HepG2 (cell line): ENCODE data around the gene MAS1L. TPM values are rescaled to one million over a fixed set of nuclear protein-coding genes. Genes with fewer than 3 reads are reported as not detected.

Source experiments
- ATAC-seq: fragments of 200-7000 bp; cut with Tn5 transposase; 3 replicates; pipeline ENCODE4 v1.9.1; 2020; ENCODE audit warnings: mild to moderate bottlenecking, moderate library complexity
- BruUV-seq: library from RNA; stranded (reverse); fragments of 400-500 nt; replicated peaks from 2 replicates; lab custom pipeline; 2021; lab: Mats Ljungman, UMichigan
- CTCF ChIA-PET: fragments of 300-600 bp; formaldehyde crosslinking; extraction: SDS; loops from one replicate; lab custom pipeline; 2021; ENCODE audit warnings: low total read pairs, inconsistent platforms, low intra/inter-chr PET ratio; lab: Yijun Ruan, JAX
- POLR2A ChIA-PET: fragments of 350-600 bp; sonication (Branson Sonifier 250); formaldehyde crosslinking; loops from one replicate; lab custom pipeline; 2020; ENCODE audit warnings: antibody characterized with exemption, inconsistent platforms; lab: Yijun Ruan, JAX
- DNase-seq: peaks from one replicate; pipeline ENCODE4 v3.0.0-alpha.2; 2015; ENCODE audit warnings: low spot score
- FAIRE-seq: peaks from 3 replicates; lab custom pipeline; 2011; peaks lifted over from hg19 to GRCh38; lab: Jason Lieb, UNC
- H2AFZ ChIP-seq: one replicate; pipeline ENCODE4 v1.6.1; 2011; ENCODE audit warnings: low read length, inconsistent platforms
- H3K27ac ChIP-seq: fragments of 300-600 bp; 3 replicates; pipeline ENCODE4 v1.8.0; 2011; ENCODE audit warnings: mixed run types, mild to moderate bottlenecking, mixed read lengths, low read length, inconsistent platforms; ENCODE audit not compliant: insufficient read depth; ENCODE audit errors: extremely low read length
- H3K27me3 ChIP-seq, 2 experiments: fragments of 200-600 bp in 1 of 2; 2 replicates in 1 of 2; 3 replicates in 1 of 2; pipeline versions ENCODE4 v1.6.0 to v1.8.0; 2011; ENCODE audit warnings: low read length in 2 of 2, mild to moderate bottlenecking in 2 of 2, moderate library complexity in 2 of 2, inconsistent platforms in 1 of 2; ENCODE audit not compliant: insufficient read depth in 2 of 2, control insufficient read depth in 1 of 2
- H3K36me3 ChIP-seq, 2 experiments: fragments of 200-600 bp in 1 of 2; replicated peaks in 1 of 2; 2 replicates in 1 of 2; 3 replicates in 1 of 2; pipeline versions ENCODE4 v1.5.1 to v1.8.0; 2011; ENCODE audit warnings: low read length in 2 of 2, inconsistent platforms in 1 of 2; ENCODE audit not compliant: insufficient read depth in 2 of 2, control insufficient read depth in 1 of 2
- H3K4me1 ChIP-seq: 2 replicates; pipeline ENCODE4 v1.5.1; 2012; ENCODE audit warnings: low read length, inconsistent platforms; ENCODE audit not compliant: insufficient read depth
- H3K4me2 ChIP-seq: 2 replicates; pipeline ENCODE4 v1.6.0; 2011; ENCODE audit warnings: low read depth, low read length, inconsistent platforms
- H3K4me3 ChIP-seq, 3 experiments: fragments of 200-600 bp in 1 of 3; sonication (generic), shearing (Covaris generic) in 1 of 3; replicated peaks in 1 of 3; 2 replicates each; pipeline ENCODE4 v1.5.1; 2011 to 2016; ENCODE audit warnings: low read length in 3 of 3, inconsistent platforms in 2 of 3, low read depth in 2 of 3, mild to moderate bottlenecking in 2 of 3, control low read depth in 1 of 3, mixed read lengths in 1 of 3; ENCODE audit not compliant: insufficient read depth in 1 of 3
- H3K79me2 ChIP-seq: one replicate; pipeline ENCODE4 v1.6.1; 2011; ENCODE audit warnings: low read length, inconsistent platforms; ENCODE audit not compliant: insufficient read depth
- H3K9ac ChIP-seq: 2 replicates; pipeline ENCODE4 v1.6.0; 2011; ENCODE audit warnings: mild to moderate bottlenecking, low read depth, low read length, inconsistent platforms; ENCODE audit not compliant: insufficient read depth
- H3K9me3 ChIP-seq: 2 replicates; pipeline ENCODE4 v1.5.1; 2012; ENCODE audit warnings: mild to moderate bottlenecking, low read length
- H4K20me1 ChIP-seq: 2 replicates; pipeline ENCODE4 v1.6.0; 2011; ENCODE audit warnings: inconsistent platforms, mild to moderate bottlenecking, low read length, moderate library complexity; ENCODE audit not compliant: insufficient read depth
- NFKBIZ ChIP-seq: IDR thresholded peaks from 2 replicates; pipeline ENCODE4 v1.6.1; 2018; ENCODE audit warnings: missing genetic modification reagents, missing compliant biosample characterization
- SP4 ChIP-seq: sonication (generic); formaldehyde crosslinking; IDR thresholded peaks from 2 replicates; pipeline ENCODE4 v1.8.1; 2023; ENCODE audit warnings: mild to moderate bottlenecking, missing genetic modification reagents
- ZNF224 ChIP-seq: sonication (generic); formaldehyde crosslinking; IDR thresholded peaks from 2 replicates; pipeline ENCODE4 v1.5.0; 2020; ENCODE audit warnings: mild to moderate bottlenecking, missing genetic modification reagents
- ZNF282 ChIP-seq: fragments of 450-650 bp; IDR thresholded peaks from 2 replicates; pipeline ENCODE4 v1.6.1; 2018; ENCODE audit not compliant: partially characterized antibody
- ZNF3 ChIP-seq: IDR thresholded peaks from 2 replicates; pipeline ENCODE4 v1.7.0; 2017; ENCODE audit warnings: inconsistent platforms
- ZNF431 ChIP-seq: sonication (generic); formaldehyde crosslinking; IDR thresholded peaks from 2 replicates; pipeline ENCODE4 v1.9.0; 2022; ENCODE audit warnings: missing genetic modification reagents, low read depth, mild to moderate bottlenecking, borderline replicate concordance
- ZNF782 ChIP-seq: sonication (generic); formaldehyde crosslinking; IDR thresholded peaks from 2 replicates; pipeline ENCODE4 v1.4.0; 2020; ENCODE audit warnings: missing genetic modification reagents, mild to moderate bottlenecking, borderline replicate concordance
- WGBS: methylation state at CpG from one replicate; pipeline ENCODE4 v1.1.6; 2017; ENCODE audit warnings: low lambda C conversion rate; 5-methylcytosine and 5-hydroxymethylcytosine counted together
- in situ Hi-C: cut with HindIII; loops from 2 replicates; pipeline ENCODE4 v1.10.0; 2017; ENCODE audit warnings: low pct_unique_long_range_greater_than_20kb; ENCODE audit not compliant: extremely low pct_ligation_motif_present
- intact Hi-C: fragments of 100-400 bp; cut with micrococcal nuclease; formaldehyde crosslinking; loops from one replicate; pipeline ENCODE4 v1.10.0; 2022; ENCODE audit not compliant: unreplicated experiment
- polyA plus RNA-seq, 8 experiments: library from polyadenylated mRNA; depleted of rRNA in 3 of 8; stranded (reverse) in 7 of 8; unstranded in 1 of 8; fragments of >200 nt; fragmentation: Illumina TruSeq in 4 of 8; extraction: Trizol in 4 of 8; gene quantifications; 2 replicates each; pipeline versions ENCODE4 v1.2.1 to v1.2.3, GENCODE V29; 2011 to 2016; ENCODE audit warnings: low read depth in 4 of 8, missing spikeins in 1 of 8, mixed read lengths in 1 of 8; ENCODE audit not compliant: insufficient read depth in 1 of 8
- total RNA-seq, 5 experiments: library from RNA; depleted of rRNA; stranded (reverse); fragments of >200 nt; fragmentation: Illumina TruSeq; extraction: Trizol; gene quantifications; 2 replicates each; pipeline ENCODE4 v1.2.3, GENCODE V29; 2016; ENCODE audit warnings: low read depth in 1 of 5
- TF ChIP-seq, protein P1 (sequence below): sonication (generic); formaldehyde crosslinking; IDR thresholded peaks from 2 replicates; pipeline ENCODE4 v1.8.0; 2022; ENCODE audit warnings: missing genetic modification reagents, low read depth, mild to moderate bottlenecking, borderline replicate concordance
- TF ChIP-seq, protein P2 (sequence below): sonication (generic); formaldehyde crosslinking; IDR thresholded peaks from 2 replicates; pipeline ENCODE4 v1.5.0; 2020; ENCODE audit warnings: mild to moderate bottlenecking, missing genetic modification reagents, borderline replicate concordance
- TF ChIP-seq, protein P3 (sequence below): sonication (generic); formaldehyde crosslinking; IDR thresholded peaks from 2 replicates; pipeline ENCODE4 v1.9.0; 2021; ENCODE audit warnings: missing genetic modification reagents, borderline replicate concordance
- TF ChIP-seq, protein P4 (sequence below): sonication (generic); formaldehyde crosslinking; IDR thresholded peaks from 2 replicates; pipeline ENCODE4 v1.4.0; 2020; ENCODE audit warnings: missing genetic modification reagents, borderline replicate concordance

MAS1L gene
- total and polyA plus RNA-seq, 2 of the 13 experiments (the other 11 are each of a cell fraction or from before 2014, with no cell fraction given): not detected

DNA sequence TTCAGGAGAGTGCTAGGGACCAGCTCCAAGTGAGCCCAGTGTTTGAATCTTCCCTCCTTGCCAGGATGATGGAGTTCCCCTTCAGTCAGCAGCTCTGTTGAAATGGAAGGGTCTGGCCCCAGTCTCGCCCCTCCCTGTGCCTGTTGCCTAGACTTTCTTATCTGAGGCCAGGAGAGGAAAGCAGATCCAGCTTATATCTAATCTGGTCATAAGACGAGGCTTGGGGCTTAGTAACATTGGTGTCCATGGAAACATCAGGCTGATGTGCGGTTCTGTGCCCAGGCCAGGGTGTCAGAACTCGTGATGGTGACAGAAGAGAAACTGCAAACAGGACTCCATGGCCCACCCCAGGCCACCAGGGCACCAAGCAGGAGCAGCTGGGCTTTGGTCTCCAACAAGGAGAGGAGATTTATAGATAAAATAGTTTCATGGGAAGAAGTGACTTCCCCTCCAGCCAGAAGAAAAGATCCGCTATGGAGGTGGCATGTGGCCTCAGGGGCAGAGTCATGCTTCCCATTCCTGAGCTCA lies 9.8 kb downstream of the MAS1L start:
- WGBS: 11% methylated on average over 5 of the region's 5 CpGs
- Histone ChIP-seq H3K9ac (no peak overlapping the region), H3K4me3 (no peak overlapping the region), H2AFZ (no peak overlapping the region), H3K4me2 (no peak overlapping the region), H3K79me2 (no peaks in the 10 kb centered on the region), H3K27me3 (no peaks in the 10 kb centered on the region), H4K20me1 (no peaks in the 10 kb centered on the region), H3K36me3 (no peaks in the 10 kb centered on the region), H3K9me3 (no peaks in the 10 kb centered on the region), H3K27ac (no peak overlapping the region), H3K4me1 (no peaks in the 10 kb centered on the region)
- intact Hi-C loops: no loop called here
- ChIA-PET CTCF (no interaction called here), POLR2A (no interaction called here)
- in situ Hi-C loops: no loop called here
- no TSS peak for BruUV-seq
- DNase-seq (no peak), ATAC-seq (no peak), FAIRE-seq (no peak)
- TF ChIP-seq ZNF282: no peak
- TF ChIP-seq, protein P1, sequence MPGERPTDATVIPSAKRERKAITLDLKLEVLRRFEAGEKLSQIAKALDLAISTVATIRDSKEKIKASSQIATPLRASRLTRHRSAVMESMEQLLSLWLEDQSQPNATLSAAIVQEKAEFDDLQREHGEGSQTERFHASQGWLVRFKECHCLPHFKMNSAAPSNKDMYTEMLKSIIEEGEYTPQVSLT (CRISPR knock-in tag): no peak
- TF ChIP-seq, protein P2, sequence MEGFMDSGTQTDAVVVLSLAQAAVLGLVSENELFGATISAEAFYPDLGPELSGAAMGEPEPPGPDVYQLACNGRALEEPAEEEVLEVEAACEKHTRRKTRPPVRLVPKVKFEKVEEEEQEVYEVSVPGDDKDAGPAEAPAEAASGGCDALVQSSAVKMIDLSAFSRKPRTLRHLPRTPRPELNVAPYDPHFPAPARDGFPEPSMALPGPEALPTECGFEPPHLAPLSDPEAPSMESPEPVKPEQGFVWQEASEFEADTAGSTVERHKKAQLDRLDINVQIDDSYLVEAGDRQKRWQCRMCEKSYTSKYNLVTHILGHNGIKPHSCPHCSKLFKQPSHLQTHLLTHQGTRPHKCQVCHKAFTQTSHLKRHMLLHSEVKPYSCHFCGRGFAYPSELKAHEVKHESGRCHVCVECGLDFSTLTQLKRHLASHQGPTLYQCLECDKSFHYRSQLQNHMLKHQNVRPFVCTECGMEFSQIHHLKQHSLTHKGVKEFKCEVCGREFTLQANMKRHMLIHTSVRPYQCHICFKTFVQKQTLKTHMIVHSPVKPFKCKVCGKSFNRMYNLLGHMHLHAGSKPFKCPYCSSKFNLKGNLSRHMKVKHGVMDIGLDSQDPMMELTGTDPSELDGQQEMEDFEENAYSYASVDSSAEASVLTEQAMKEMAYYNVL (CRISPR knock-in tag): no peak
- no peak for TF ChIP-seq ZNF782
- TF ChIP-seq NFKBIZ (CRISPR knock-in tag): no peak

DNA sequence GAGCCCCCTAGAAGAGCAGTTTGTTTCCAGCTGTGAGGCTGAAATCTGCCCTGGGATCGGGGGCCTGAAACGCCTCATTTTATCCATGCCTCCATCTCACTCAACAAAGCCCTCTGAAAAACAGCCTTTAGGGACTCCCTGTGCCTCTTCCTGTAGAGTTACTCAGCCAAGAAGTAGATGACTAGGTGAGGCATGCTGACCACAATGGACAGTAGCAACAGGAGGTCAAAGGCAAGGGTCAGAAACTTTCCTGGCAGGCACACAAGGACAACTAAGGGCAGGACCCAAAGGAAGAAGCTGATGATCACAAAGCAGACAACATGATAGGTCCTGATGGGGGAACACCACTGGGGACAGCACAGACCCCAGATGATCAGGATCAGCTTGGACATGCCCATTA lies 12.8 kb downstream of the MAS1L start:
- H4K20me1 ChIP-seq: no peaks in the 10 kb centered on the region
- CTCF ChIA-PET: no interaction called here
- intact Hi-C loops (no loop called here), in situ Hi-C loops (no loop called here)
- no peak overlapping the region for H3K4me3 ChIP-seq
- no peaks in the 10 kb centered on the region for H3K4me1 ChIP-seq
- H3K79me2 ChIP-seq: no peaks in the 10 kb centered on the region
- no peak for FAIRE-seq
- H3K9ac ChIP-seq: no peak overlapping the region
- H3K27ac ChIP-seq: no peak overlapping the region
- H3K36me3 ChIP-seq: no peaks in the 10 kb centered on the region
- POLR2A ChIA-PET: no interaction called here
- DNase-seq: no peak
- H3K4me2 ChIP-seq: no peak overlapping the region
- H3K27me3 ChIP-seq: no peaks in the 10 kb centered on the region
- H3K9me3 ChIP-seq: no peaks in the 10 kb centered on the region
- no peak overlapping the region for H2AFZ ChIP-seq
- BruUV-seq: no TSS peak
- ATAC-seq: no peak
- 17% methylated on average over 2 of the region's 2 CpGs for WGBS
- TF ChIP-seq ZNF224 (CRISPR knock-in tag) (no peak), SP4 (CRISPR knock-in tag) (no peak), ZNF3 (CRISPR knock-in tag) (no peak), ZNF431 (no peak)
- TF ChIP-seq, protein P3, sequence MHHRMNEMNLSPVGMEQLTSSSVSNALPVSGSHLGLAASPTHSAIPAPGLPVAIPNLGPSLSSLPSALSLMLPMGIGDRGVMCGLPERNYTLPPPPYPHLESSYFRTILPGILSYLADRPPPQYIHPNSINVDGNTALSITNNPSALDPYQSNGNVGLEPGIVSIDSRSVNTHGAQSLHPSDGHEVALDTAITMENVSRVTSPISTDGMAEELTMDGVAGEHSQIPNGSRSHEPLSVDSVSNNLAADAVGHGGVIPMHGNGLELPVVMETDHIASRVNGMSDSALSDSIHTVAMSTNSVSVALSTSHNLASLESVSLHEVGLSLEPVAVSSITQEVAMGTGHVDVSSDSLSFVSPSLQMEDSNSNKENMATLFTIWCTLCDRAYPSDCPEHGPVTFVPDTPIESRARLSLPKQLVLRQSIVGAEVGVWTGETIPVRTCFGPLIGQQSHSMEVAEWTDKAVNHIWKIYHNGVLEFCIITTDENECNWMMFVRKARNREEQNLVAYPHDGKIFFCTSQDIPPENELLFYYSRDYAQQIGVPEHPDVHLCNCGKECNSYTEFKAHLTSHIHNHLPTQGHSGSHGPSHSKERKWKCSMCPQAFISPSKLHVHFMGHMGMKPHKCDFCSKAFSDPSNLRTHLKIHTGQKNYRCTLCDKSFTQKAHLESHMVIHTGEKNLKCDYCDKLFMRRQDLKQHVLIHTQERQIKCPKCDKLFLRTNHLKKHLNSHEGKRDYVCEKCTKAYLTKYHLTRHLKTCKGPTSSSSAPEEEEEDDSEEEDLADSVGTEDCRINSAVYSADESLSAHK: no peak
- TF ChIP-seq, protein P4, sequence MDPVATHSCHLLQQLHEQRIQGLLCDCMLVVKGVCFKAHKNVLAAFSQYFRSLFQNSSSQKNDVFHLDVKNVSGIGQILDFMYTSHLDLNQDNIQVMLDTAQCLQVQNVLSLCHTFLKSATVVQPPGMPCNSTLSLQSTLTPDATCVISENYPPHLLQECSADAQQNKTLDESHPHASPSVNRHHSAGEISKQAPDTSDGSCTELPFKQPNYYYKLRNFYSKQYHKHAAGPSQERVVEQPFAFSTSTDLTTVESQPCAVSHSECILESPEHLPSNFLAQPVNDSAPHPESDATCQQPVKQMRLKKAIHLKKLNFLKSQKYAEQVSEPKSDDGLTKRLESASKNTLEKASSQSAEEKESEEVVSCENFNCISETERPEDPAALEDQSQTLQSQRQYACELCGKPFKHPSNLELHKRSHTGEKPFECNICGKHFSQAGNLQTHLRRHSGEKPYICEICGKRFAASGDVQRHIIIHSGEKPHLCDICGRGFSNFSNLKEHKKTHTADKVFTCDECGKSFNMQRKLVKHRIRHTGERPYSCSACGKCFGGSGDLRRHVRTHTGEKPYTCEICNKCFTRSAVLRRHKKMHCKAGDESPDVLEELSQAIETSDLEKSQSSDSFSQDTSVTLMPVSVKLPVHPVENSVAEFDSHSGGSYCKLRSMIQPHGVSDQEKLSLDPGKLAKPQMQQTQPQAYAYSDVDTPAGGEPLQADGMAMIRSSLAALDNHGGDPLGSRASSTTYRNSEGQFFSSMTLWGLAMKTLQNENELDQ (CRISPR knock-in tag): no peak
